NCI-H187 (cell line): ENCODE results near the gene ATMIN.
A peak's percentile ranks its signal among the peaks of the same experiment; 100 is the strongest.

Experiments used
- DNase-seq, 2 experiments: peaks; one replicate each; lab custom pipeline; 2025; lab: John Stamatoyannopoulos, UW

ATMIN gene

GRCh38 chr16:81005610-81006161 is 30.0 kb upstream of the ATMIN start:
- no peak for DNase-seq

GRCh38 chr16:81006211-81006812 is 29.3 kb upstream of the ATMIN start:
- no peak for DNase-seq

- peak; percentile 73 to 84 for DNase-seq
Observed at GRCh38 chr16:81006813-81007695, 28.6 kb upstream of the ATMIN start, which contains the start of the genes CENPN and CMC2. CENPN (plus strand) TSS chr16:81007214; CDS start chr16:81011940, 4,726 bp downstream. CMC2 (minus strand) TSS chr16:81006885; CDS start chr16:80997394, 9,491 bp downstream.

GRCh38 chr16:81008505-81008789 is 27.2 kb upstream of the ATMIN start:
- no peak for DNase-seq

DNA sequence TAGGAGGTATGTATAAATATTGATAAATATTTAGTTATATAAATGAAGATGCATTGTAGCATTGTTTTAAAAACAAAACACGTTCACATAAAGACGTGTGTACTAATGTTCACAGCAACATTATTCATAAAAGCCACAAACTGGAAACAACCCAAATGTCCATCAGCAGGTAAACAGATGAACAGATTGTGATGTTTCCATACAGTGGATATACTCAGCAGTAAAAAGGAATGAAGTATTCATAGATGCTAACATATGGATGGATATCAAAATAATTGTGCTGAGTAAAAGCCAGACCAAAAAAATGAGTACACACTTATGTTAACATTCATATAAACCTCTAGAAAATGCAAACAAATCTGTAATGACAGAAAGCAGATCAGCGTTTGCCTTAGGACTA is 22.7 kb upstream of the ATMIN start:
- no peak for DNase-seq

DNA sequence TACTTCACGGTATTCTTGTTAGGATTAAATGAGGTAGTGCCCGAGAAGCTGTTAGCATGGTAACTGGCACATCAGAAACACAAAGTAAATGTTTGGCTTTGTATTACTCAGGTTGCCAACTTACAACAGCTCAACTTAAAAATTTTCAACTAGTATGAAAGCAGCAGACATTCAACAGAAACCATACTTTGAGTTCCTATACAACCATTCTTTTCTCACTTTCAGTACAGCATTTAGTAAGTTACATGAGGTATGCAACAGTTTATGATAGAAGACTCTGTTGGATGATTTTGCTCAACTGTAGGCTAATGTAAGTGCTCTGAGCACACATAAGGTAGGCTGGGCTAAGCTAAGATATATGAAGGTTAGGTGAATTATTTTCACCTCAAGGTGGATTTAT is 21.0 kb upstream of the ATMIN start:
- DNase-seq: no peak

DNA sequence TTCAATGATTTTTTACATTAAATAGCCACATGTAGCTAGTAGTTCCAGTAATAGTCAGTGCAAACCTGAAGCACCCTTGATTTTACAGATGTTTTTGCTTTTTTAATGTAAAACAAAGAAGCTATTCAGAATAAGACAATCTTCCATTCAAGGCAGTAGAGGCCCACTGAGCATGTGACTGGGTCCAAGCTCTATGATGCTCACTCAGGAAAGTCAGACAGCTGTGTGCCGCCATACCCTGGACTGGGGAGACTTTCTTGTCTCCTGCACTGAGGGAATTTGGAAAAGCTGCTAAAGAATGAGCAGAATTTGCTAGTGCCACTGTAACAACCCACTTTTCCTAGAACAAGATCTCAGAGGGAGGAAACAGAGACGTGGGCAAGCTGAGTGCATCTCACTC is 17.1 kb upstream of the ATMIN start:
- no peak for DNase-seq

GRCh38 chr16:81026429-81026828 is 9.2 kb upstream of the ATMIN start:
- DNase-seq: no peak

- DNase-seq: no peak
Observed at GRCh38 chr16:81029930-81030604, 5.6 kb upstream of the ATMIN start.

GRCh38 chr16:81035975-81036750 is 521 bp downstream of the ATMIN start:
- no peak for DNase-seq

- DNase-seq: no peak
Observed at GRCh38 chr16:81036751-81037350, 1.2 kb downstream of the ATMIN start.

GRCh38 chr16:81040131-81040530 is 4.5 kb downstream of the ATMIN start:
- DNase-seq: no peak

DNA sequence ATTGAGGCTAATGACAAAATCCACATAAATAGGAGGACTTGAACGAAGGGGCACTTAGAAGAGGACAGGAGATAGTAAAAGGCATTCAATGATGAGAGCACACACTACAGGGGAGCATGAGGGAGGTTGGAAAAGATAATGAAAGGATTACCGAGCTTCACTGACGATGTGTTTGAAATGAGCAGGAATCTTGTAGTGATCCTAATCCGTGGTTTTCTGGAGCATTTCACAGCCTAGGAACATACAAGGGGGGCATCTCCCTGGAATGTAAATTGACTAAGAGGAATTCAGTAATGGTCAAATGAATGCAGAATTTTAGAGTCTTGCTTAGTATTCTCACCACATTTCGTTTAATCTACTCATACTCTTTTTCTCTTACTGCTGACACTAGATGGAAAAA is 5.2 kb downstream of the ATMIN start:
- DNase-seq: no peak

DNA sequence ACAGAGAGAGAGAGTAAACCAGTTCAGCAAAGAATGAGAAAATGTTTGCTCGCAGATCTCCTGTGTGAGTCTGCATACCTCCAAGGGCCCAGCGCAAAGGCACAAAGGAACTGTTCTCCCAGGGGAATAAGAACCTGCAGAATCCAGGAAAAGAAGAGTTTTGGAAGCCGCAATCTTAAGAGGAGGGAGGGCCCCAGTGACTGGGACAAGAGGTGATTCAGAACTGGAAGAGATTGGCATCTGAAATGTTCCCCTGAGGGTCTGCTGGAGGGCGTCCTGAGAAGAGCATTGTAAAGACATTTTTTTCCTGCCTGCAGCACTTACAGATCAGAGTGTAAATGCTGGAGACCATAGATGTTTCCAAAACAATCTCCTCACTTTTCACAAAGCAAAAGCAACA is 6.1 kb downstream of the ATMIN start:
- no peak for DNase-seq

DNA sequence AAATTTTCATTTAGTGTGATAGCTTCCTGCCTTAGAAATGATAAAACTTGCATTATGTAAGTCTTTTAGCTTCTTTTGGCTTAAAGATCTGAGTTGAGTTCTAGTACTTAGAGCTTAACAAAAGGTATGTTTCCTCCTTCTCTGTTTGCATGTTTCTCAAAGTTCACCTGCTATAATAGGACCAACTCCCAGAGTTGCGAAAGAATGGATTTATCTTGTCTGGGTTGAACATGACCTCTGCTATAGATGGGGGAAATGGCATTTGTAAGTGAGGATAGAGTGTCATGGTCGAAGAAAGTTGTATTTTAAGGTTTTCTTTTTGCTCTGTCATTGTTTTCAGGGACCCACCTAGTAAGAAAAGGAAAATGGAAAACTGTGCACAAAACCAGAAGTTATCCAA is 7.2 kb downstream of the ATMIN start:
- no peak for DNase-seq

- DNase-seq: no peak
Observed at GRCh38 chr16:81053761-81054160, 18.1 kb downstream of the ATMIN start.

GRCh38 chr16:81060576-81061306 is 25.1 kb downstream of the ATMIN start:
- no peak for DNase-seq

- DNase-seq: no peak
Observed at GRCh38 chr16:81061307-81061640, 25.6 kb downstream of the ATMIN start.

- no peak for DNase-seq
Observed at GRCh38 chr16:81061871-81062608, 26.4 kb downstream of the ATMIN start.

- DNase-seq: no peak
Observed at GRCh38 chr16:81066681-81067080, 31.0 kb downstream of the ATMIN start.
